ENCODE measurements around the gene IFIT3.

Gene IFIT3, protein sequence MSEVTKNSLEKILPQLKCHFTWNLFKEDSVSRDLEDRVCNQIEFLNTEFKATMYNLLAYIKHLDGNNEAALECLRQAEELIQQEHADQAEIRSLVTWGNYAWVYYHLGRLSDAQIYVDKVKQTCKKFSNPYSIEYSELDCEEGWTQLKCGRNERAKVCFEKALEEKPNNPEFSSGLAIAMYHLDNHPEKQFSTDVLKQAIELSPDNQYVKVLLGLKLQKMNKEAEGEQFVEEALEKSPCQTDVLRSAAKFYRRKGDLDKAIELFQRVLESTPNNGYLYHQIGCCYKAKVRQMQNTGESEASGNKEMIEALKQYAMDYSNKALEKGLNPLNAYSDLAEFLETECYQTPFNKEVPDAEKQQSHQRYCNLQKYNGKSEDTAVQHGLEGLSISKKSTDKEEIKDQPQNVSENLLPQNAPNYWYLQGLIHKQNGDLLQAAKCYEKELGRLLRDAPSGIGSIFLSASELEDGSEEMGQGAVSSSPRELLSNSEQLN

DNA sequence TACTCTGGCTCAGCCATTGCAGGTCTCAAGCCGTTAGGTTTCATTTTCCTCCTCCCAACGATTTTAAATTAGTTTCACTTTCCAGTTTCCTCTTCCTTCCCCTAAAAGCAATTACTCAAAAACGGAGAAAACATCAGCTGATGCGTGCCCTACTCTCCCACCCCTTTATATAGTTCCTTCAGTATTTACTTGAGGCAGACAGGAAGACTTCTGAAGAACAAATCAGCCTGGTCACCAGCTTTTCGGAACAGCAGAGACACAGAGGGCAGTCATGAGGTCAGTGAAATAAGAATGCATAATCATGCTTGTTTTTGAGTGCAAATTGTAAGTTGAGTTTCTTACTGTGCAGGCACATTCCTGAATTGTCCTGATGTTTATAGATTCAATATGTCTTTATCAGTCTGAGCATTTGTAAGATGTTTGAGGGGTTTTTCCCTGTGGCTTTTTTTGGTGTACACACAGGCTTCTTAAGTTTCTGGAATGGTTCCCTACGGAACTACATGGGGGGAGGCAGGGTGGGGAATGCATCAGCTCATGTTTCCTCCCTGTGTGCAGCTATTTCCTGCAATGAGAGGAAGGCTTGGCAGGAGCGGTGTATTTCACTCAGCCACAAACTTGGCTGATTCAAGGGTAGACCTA is at the start of gene IFIT3:
Gene IFIT3, plus strand, starts transcription at position 195 of the 639 bp plus-strand sequence. Its CDS starts 77 bp downstream, at position 272.
- H3K9me3 ChIP-seq (ENCODE audit: control insufficient read depth, insufficient read depth, low read depth, low read length), result no peaks in the 10 kb centered on the region
- H3K36me3 ChIP-seq (ENCODE audit: control insufficient read depth in 2 of 2, insufficient read depth in 1 of 2, low read length in 2 of 2), result no peaks in the 10 kb centered on the region
- POLR2A ChIA-PET, result interaction anchor here (0.5 kb wide), 1 partner anchor 41 kb away, joined by 3 read pairs; no protein-coding TSS in a partner anchor
- no peaks in the 10 kb centered on the region for H3K4me1 ChIP-seq (ENCODE audit: control insufficient read depth, insufficient read depth, low read length)
- peak within 1 kb of the TSS; percentile 69 for H3K27ac ChIP-seq (ENCODE audit: extremely low read depth, low read depth, low read length)
- H3K4me3 ChIP-seq (ENCODE audit: low read depth, low read length), result peak within 1 kb of the TSS; percentile 33
- CTCF ChIA-PET, result interaction anchor here (0.7 to 1.0 kb wide), 2 partner anchors 24 to 41 kb away, joined by 4 read pairs; no protein-coding TSS in a partner anchor
- TF ChIP-seq, protein P1, sequence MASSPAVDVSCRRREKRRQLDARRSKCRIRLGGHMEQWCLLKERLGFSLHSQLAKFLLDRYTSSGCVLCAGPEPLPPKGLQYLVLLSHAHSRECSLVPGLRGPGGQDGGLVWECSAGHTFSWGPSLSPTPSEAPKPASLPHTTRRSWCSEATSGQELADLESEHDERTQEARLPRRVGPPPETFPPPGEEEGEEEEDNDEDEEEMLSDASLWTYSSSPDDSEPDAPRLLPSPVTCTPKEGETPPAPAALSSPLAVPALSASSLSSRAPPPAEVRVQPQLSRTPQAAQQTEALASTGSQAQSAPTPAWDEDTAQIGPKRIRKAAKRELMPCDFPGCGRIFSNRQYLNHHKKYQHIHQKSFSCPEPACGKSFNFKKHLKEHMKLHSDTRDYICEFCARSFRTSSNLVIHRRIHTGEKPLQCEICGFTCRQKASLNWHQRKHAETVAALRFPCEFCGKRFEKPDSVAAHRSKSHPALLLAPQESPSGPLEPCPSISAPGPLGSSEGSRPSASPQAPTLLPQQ (tag by site-specific recombination; IDR thresholded peaks at IDR 0.05), result no peak
- no peak for TF ChIP-seq ZNF707 (tag by site-specific recombination; IDR thresholded peaks at IDR 0.05)
- TF ChIP-seq, protein P2, sequence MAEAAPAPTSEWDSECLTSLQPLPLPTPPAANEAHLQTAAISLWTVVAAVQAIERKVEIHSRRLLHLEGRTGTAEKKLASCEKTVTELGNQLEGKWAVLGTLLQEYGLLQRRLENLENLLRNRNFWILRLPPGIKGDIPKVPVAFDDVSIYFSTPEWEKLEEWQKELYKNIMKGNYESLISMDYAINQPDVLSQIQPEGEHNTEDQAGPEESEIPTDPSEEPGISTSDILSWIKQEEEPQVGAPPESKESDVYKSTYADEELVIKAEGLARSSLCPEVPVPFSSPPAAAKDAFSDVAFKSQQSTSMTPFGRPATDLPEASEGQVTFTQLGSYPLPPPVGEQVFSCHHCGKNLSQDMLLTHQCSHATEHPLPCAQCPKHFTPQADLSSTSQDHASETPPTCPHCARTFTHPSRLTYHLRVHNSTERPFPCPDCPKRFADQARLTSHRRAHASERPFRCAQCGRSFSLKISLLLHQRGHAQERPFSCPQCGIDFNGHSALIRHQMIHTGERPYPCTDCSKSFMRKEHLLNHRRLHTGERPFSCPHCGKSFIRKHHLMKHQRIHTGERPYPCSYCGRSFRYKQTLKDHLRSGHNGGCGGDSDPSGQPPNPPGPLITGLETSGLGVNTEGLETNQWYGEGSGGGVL (tag by site-specific recombination; IDR thresholded peaks at IDR 0.05), result no peak
- no peak for TF ChIP-seq HOXD13 (CRISPR knock-in tag; IDR thresholded peaks at IDR 0.05; ENCODE audit: borderline replicate concordance)
- TF ChIP-seq ZNF747 (tag by site-specific recombination; IDR thresholded peaks at IDR 0.05), result no peak
- no peak for TF ChIP-seq ZNF677 (tag by site-specific recombination; IDR thresholded peaks at IDR 0.05)
- no peak for TF ChIP-seq ZNF223 (tag by site-specific recombination; IDR thresholded peaks at IDR 0.05)
- TF ChIP-seq ZBTB7A (tag by site-specific recombination; IDR thresholded peaks at IDR 0.05; ENCODE audit: low read depth), result no peak
- TF ChIP-seq ZNF184 (tag by site-specific recombination; IDR thresholded peaks at IDR 0.05), result no peak
- no peak for TF ChIP-seq ZNF658 (tag by site-specific recombination; IDR thresholded peaks at IDR 0.05)
- no peak for TF ChIP-seq ZNF121 (tag by site-specific recombination; IDR thresholded peaks at IDR 0.05)
- TF ChIP-seq, protein P3, sequence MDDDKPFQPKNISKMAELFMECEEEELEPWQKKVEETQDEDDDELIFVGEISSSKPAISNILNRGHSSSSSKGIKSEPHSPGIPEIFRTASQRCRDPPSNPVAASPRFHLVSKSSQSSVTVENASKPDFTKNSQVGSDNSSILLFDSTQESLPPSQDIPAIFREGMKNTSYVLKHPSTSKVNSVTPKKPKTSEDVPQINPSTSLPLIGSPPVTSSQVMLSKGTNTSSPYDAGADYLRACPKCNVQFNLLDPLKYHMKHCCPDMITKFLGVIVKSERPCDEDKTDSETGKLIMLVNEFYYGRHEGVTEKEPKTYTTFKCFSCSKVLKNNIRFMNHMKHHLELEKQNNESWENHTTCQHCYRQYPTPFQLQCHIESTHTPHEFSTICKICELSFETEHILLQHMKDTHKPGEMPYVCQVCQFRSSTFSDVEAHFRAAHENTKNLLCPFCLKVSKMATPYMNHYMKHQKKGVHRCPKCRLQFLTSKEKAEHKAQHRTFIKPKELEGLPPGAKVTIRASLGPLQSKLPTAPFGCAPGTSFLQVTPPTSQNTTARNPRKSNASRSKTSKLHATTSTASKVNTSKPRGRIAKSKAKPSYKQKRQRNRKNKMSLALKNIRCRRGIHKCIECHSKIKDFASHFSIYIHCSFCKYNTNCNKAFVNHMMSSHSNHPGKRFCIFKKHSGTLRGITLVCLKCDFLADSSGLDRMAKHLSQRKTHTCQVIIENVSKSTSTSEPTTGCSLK (tag by site-specific recombination; IDR thresholded peaks at IDR 0.05), result no peak
- no peak for TF ChIP-seq ZNF664 (tag by site-specific recombination; IDR thresholded peaks at IDR 0.05)
- TF ChIP-seq, protein P4, sequence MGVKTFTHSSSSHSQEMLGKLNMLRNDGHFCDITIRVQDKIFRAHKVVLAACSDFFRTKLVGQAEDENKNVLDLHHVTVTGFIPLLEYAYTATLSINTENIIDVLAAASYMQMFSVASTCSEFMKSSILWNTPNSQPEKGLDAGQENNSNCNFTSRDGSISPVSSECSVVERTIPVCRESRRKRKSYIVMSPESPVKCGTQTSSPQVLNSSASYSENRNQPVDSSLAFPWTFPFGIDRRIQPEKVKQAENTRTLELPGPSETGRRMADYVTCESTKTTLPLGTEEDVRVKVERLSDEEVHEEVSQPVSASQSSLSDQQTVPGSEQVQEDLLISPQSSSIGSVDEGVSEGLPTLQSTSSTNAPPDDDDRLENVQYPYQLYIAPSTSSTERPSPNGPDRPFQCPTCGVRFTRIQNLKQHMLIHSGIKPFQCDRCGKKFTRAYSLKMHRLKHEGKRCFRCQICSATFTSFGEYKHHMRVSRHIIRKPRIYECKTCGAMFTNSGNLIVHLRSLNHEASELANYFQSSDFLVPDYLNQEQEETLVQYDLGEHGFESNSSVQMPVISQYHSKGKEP (tag by site-specific recombination; IDR thresholded peaks at IDR 0.05), result peak; percentile 93
- TF ChIP-seq ZNF791 (tag by site-specific recombination; IDR thresholded peaks at IDR 0.05), result no peak
- no peak for TF ChIP-seq GLI4 (tag by site-specific recombination; IDR thresholded peaks at IDR 0.05)
- TF ChIP-seq ZNF530 (tag by site-specific recombination; IDR thresholded peaks at IDR 0.05; ENCODE audit: low read depth), result no peak
- TF ChIP-seq MZF1 (tag by site-specific recombination; IDR thresholded peaks at IDR 0.05; ENCODE audit: borderline replicate concordance), result peak; percentile 93
- TF ChIP-seq GLIS1 (tag by site-specific recombination; IDR thresholded peaks at IDR 0.05), result peak; percentile 14; the same call in 1 of the 2 replicates
- TF ChIP-seq, protein P5, sequence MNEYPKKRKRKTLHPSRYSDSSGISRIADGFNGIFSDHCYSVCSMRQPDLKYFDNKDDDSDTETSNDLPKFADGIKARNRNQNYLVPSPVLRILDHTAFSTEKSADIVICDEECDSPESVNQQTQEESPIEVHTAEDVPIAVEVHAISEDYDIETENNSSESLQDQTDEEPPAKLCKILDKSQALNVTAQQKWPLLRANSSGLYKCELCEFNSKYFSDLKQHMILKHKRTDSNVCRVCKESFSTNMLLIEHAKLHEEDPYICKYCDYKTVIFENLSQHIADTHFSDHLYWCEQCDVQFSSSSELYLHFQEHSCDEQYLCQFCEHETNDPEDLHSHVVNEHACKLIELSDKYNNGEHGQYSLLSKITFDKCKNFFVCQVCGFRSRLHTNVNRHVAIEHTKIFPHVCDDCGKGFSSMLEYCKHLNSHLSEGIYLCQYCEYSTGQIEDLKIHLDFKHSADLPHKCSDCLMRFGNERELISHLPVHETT (tag by site-specific recombination; IDR thresholded peaks at IDR 0.05), result no peak
- no peak for TF ChIP-seq SCRT1 (tag by site-specific recombination; IDR thresholded peaks at IDR 0.05; ENCODE audit: borderline replicate concordance)
- TF ChIP-seq ZNF404 (tag by site-specific recombination; IDR thresholded peaks at IDR 0.05), result no peak
- TF ChIP-seq, protein P6, sequence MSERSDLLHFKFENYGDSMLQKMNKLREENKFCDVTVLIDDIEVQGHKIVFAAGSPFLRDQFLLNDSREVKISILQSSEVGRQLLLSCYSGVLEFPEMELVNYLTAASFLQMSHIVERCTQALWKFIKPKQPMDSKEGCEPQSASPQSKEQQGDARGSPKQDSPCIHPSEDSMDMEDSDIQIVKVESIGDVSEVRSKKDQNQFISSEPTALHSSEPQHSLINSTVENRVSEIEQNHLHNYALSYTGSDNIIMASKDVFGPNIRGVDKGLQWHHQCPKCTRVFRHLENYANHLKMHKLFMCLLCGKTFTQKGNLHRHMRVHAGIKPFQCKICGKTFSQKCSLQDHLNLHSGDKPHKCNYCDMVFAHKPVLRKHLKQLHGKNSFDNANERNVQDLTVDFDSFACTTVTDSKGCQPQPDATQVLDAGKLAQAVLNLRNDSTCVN (tag by site-specific recombination; optimal IDR thresholded peaks at IDR 0.05), result no peak
- TF ChIP-seq, protein P7, sequence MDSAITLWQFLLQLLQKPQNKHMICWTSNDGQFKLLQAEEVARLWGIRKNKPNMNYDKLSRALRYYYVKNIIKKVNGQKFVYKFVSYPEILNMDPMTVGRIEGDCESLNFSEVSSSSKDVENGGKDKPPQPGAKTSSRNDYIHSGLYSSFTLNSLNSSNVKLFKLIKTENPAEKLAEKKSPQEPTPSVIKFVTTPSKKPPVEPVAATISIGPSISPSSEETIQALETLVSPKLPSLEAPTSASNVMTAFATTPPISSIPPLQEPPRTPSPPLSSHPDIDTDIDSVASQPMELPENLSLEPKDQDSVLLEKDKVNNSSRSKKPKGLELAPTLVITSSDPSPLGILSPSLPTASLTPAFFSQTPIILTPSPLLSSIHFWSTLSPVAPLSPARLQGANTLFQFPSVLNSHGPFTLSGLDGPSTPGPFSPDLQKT (IDR thresholded peaks at IDR 0.05; ENCODE audit: borderline replicate concordance, low read depth, low read length), result no peak
- TF ChIP-seq ZNF354C (tag by site-specific recombination; IDR thresholded peaks at IDR 0.05; ENCODE audit: borderline replicate concordance, low read depth), result no peak
